NCI-H1092 treated with DMSO at 0.1 percent for 48 hours (cell line): Measurements from ENCODE around the gene CNTN4.
A peak's percentile ranks its signal among the peaks of the same experiment; 100 is the strongest.
"Not testable (repeated sequence)": the region's sequence is repeated elsewhere in the genome, so short reads cannot be mapped to it uniquely, and the experiment has no call there.

Experiments
- DNase-seq: peaks from one replicate; lab custom pipeline; 2025; lab: John Stamatoyannopoulos, UW

Gene CNTN4

GRCh38 chr3:2517500-2518172 is 419.0 kb downstream of the CNTN4 start:
- DNase-seq = no peak

- no peak for DNase-seq
Observed at GRCh38 chr3:2523281-2523836, 424.7 kb downstream of the CNTN4 start.

GRCh38 chr3:2525968-2526367 is 427.3 kb downstream of the CNTN4 start:
- DNase-seq = no peak

GRCh38 chr3:2526926-2527325 is 428.3 kb downstream of the CNTN4 start:
- no peak for DNase-seq

- not testable (repeated sequence) for DNase-seq
Observed at GRCh38 chr3:2527328-2527727, 428.7 kb downstream of the CNTN4 start.

- not testable (repeated sequence) for DNase-seq
Observed at GRCh38 chr3:2534767-2535166, 436.1 kb downstream of the CNTN4 start.

GRCh38 chr3:2535206-2535605 is 436.5 kb downstream of the CNTN4 start:
- DNase-seq = no peak

- no peak for DNase-seq
Observed at GRCh38 chr3:2536575-2536974, 437.9 kb downstream of the CNTN4 start.

- no peak for DNase-seq
Observed at GRCh38 chr3:2540115-2540514, 441.4 kb downstream of the CNTN4 start.

GRCh38 chr3:2543247-2543646 is 444.6 kb downstream of the CNTN4 start:
- DNase-seq = no peak

GRCh38 chr3:2544212-2544611 is 445.5 kb downstream of the CNTN4 start:
- DNase-seq = no peak

GRCh38 chr3:2544718-2545117 is 446.1 kb downstream of the CNTN4 start:
- DNase-seq = no peak

- DNase-seq = no peak
Observed at GRCh38 chr3:2547049-2547448, 448.4 kb downstream of the CNTN4 start.

- no peak for DNase-seq
Observed at GRCh38 chr3:2554656-2555055, 456.0 kb downstream of the CNTN4 start.

GRCh38 chr3:2558796-2559195 is 460.1 kb downstream of the CNTN4 start:
- no peak for DNase-seq

GRCh38 chr3:2567451-2567850 is 468.8 kb downstream of the CNTN4 start:
- DNase-seq = no peak

GRCh38 chr3:2568156-2568555 is 469.5 kb downstream of the CNTN4 start:
- no peak for DNase-seq

GRCh38 chr3:2568929-2569328 is 470.3 kb downstream of the CNTN4 start:
- no peak for DNase-seq

GRCh38 chr3:2577571-2577970 is 478.9 kb downstream of the CNTN4 start:
- no peak for DNase-seq

GRCh38 chr3:2578560-2578959 is 479.9 kb downstream of the CNTN4 start:
- DNase-seq = no peak

- DNase-seq = peak; percentile 65
Observed at GRCh38 chr3:2579206-2579605, 480.5 kb downstream of the CNTN4 start.

GRCh38 chr3:2583046-2583445 is 484.4 kb downstream of the CNTN4 start:
- DNase-seq = no peak

- no peak for DNase-seq
Observed at GRCh38 chr3:2589336-2589969, 490.8 kb downstream of the CNTN4 start.

- no peak for DNase-seq
Observed at GRCh38 chr3:2595486-2595885, 496.8 kb downstream of the CNTN4 start.
